HCT116 (cell line): ENCODE results near the gene KTN1.

Source experiments
- CTCF ChIP-seq, 3 experiments: fragments of 200-600 bp in 1 of 3; sonication (generic) in 1 of 3; IDR thresholded peaks in 2 of 3; conservative IDR thresholded peaks in 1 of 3; 2 replicates each; pipeline ENCODE4 v1.5.1; 2012 to 2017; ENCODE audit warnings: low read depth in 2 of 3, low read length in 2 of 3, antibody characterized with exemption in 1 of 3, borderline replicate concordance in 1 of 3, control low read depth in 1 of 3, mild to moderate bottlenecking in 1 of 3, mixed read lengths in 1 of 3, mixed run types in 1 of 3, moderate library complexity in 1 of 3; ENCODE audit not compliant: insufficient read depth in 1 of 3
- FOSL1 ChIP-seq: IDR thresholded peaks from 2 replicates; pipeline ENCODE4 v1.6.1; 2012; ENCODE audit warnings: low read depth
- JUND ChIP-seq: IDR thresholded peaks from 2 replicates; pipeline ENCODE4 v1.6.1; 2012
- POLR2A ChIP-seq: IDR thresholded peaks from 2 replicates; pipeline ENCODE4 v1.7.0; 2011; ENCODE audit warnings: borderline replicate concordance; ENCODE audit not compliant: insufficient read depth, insufficient read length; ENCODE audit errors: extremely low read depth
- POLR2AphosphoS5 ChIP-seq: IDR thresholded peaks from 2 replicates; pipeline ENCODE4 v1.6.1; 2011; ENCODE audit warnings: mild to moderate bottlenecking, low read depth, low read length, moderate library complexity
- SIN3A ChIP-seq: IDR thresholded peaks from 2 replicates; pipeline ENCODE4 v1.6.1; 2012; ENCODE audit warnings: low read depth
- YY1 ChIP-seq: IDR thresholded peaks from 2 replicates; pipeline ENCODE4 v1.6.1; 2011; ENCODE audit warnings: low read length, low read depth, moderate library complexity, mild to moderate bottlenecking; ENCODE audit not compliant: insufficient replicate concordance; ENCODE audit errors: extremely low read depth
- TF ChIP-seq, protein P1 (sequence below): IDR thresholded peaks from 2 replicates; pipeline ENCODE4 v1.6.1; 2012

DNA sequence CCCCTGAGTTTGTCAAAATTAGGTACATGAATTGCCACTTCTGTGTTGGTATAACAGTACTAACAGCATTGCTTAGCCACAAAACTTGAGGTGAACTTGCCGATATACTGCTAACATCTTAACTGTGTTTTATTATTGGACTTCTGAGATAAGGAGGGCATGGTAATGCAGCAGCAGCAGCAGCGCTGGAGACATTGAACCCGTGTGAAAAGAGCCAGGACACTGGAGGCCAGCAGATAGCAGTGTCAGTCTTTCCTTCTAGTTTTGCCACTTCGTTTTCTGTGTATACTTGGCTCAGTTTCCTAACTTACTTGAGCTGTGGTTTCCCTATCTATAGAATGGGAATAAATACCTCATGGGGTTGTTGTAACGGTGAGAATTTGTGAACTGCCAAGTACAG is 82.7 kb downstream of the KTN1 start:
- TF ChIP-seq CTCF (IDR thresholded peaks at IDR 0.05 in 2 of 3, conservative IDR thresholded peaks at IDR 0.05 in 1 of 3; ENCODE audit: borderline replicate concordance in 1 of 3, insufficient read depth in 1 of 3, low read depth in 2 of 3, low read length in 2 of 3) (no peak), YY1 (no peak), POLR2A (no peak), POLR2AphosphoS5 (no peak), SIN3A (no peak), FOSL1 (no peak), JUND (no peak)
- TF ChIP-seq, protein P1, sequence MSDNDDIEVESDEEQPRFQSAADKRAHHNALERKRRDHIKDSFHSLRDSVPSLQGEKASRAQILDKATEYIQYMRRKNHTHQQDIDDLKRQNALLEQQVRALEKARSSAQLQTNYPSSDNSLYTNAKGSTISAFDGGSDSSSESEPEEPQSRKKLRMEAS: no peak
